CD4-positive, alpha-beta T cell treated with Interleukin-12 subunit alpha and Interleukin-12 subunit beta, for 1 hour (primary cell): ENCODE results near the gene CTTNBP2NL.

Experiments
- DNase-seq: peaks from one replicate; pipeline ENCODE4 v3.0.0-alpha.2; 2020

Gene CTTNBP2NL

GRCh38 chr1:112509005-112509659 is 113.1 kb downstream of the CTTNBP2NL start:
- DNase-seq = peak; percentile 23

GRCh38 chr1:112509660-112510178 is 113.7 kb downstream of the CTTNBP2NL start:
- DNase-seq = no peak

- no peak for DNase-seq
Measured at GRCh38 chr1:112510340-112510739, 114.3 kb downstream of the CTTNBP2NL start.
